Renal pelvis (tissue), 12 donors: Measurements from ENCODE around the gene USP17L19. TPM values are rescaled to one million over a fixed set of nuclear protein-coding genes. Genes with fewer than 3 reads are reported as not detected.
"Not testable (repeated sequence)": the region's sequence is repeated elsewhere in the genome, so short reads cannot be mapped to it uniquely, and the experiment has no call there.

Experiments used
- DNase-seq: peaks from one replicate; pipeline ENCODE4 v3.0.0-alpha.2; 2013
- long read RNA-seq, 16 experiments: transcript quantifications; one replicate each; lab custom pipeline, GENCODE V29; 2026
- polyA plus RNA-seq, 3 donors: library from polyadenylated mRNA; unstranded; fragments of 120-200 nt; gene quantifications; one replicate each; pipeline ENCODE4 v1.2.1, GENCODE V29; 2013; ENCODE audit not compliant: insufficient read length in 3 of 3

Gene USP17L19
- polyA plus RNA-seq, result not detected
- long read RNA-seq, donor 1, result 0 reads
- long read RNA-seq, donor 2, result 0 reads
- long read RNA-seq, donor 3, result 0 reads
- long read RNA-seq, donor 4, result 0 reads
- long read RNA-seq, donor 5, result 0 reads
- long read RNA-seq, donor 6, result 0 reads
- long read RNA-seq, donor 7, result 0 reads
- long read RNA-seq, donor 8, result 0 reads
- long read RNA-seq, donor 9, result 0 reads
- long read RNA-seq, donor 10, result 0 reads
- long read RNA-seq, donor 11, result 0 reads
- long read RNA-seq, donor 12, result 0 reads
- long read RNA-seq, donor 13, result 0 reads
- long read RNA-seq, donor 14, result 0 reads
- long read RNA-seq, donor 15, result 0 reads
- long read RNA-seq, donor 16, result 0 reads

- not testable (repeated sequence) for DNase-seq
Observed at GRCh38 chr4:9253078-9253477, at the start of gene USP17L19. Gene USP17L19 (plus strand): TSS chr4:9253378. CDS start chr4:9253378, 0 bp downstream.

GRCh38 chr4:9210357-9210756 is 42.8 kb upstream of the USP17L19 start, which contains the start of gene USP17L10:
Gene USP17L10 (plus strand): TSS chr4:9210657. CDS start chr4:9210657, 0 bp downstream.
- DNase-seq, result not testable (repeated sequence)

GRCh38 chr4:9214701-9215100 is 38.5 kb upstream of the USP17L19 start:
- DNase-seq, result not testable (repeated sequence)

- DNase-seq, result not testable (repeated sequence)
Observed at GRCh38 chr4:9215105-9215504, 38.1 kb upstream of the USP17L19 start, which contains the start of gene USP17L11. Gene USP17L11 (plus strand): TSS chr4:9215405. CDS start chr4:9215405, 0 bp downstream.

- not testable (repeated sequence) for DNase-seq
Observed at GRCh38 chr4:9219852-9220251, 33.3 kb upstream of the USP17L19 start, which contains the start of gene USP17L12. Gene USP17L12 (plus strand): TSS chr4:9220152. CDS start chr4:9220152, 0 bp downstream.

GRCh38 chr4:9224596-9224995 is 28.6 kb upstream of the USP17L19 start, which contains the start of gene USP17L13:
Gene USP17L13 (plus strand): TSS chr4:9224896. CDS start chr4:9224896, 0 bp downstream.
- DNase-seq, result not testable (repeated sequence)

- not testable (repeated sequence) for DNase-seq
Observed at GRCh38 chr4:9230249-9230648, 22.9 kb upstream of the USP17L19 start.

GRCh38 chr4:9234085-9234484 is 19.1 kb upstream of the USP17L19 start, which contains the start of gene USP17L15:
Gene USP17L15 (plus strand): TSS chr4:9234385. CDS start chr4:9234385, 0 bp downstream.
- DNase-seq, result not testable (repeated sequence)

GRCh38 chr4:9238461-9238860 is 14.7 kb upstream of the USP17L19 start:
- not testable (repeated sequence) for DNase-seq

- DNase-seq, result not testable (repeated sequence)
Observed at GRCh38 chr4:9243579-9243978, 9.6 kb upstream of the USP17L19 start, which contains the start of gene USP17L17. Gene USP17L17 (plus strand): TSS chr4:9243879. CDS start chr4:9243879, 0 bp downstream.

- DNase-seq, result not testable (repeated sequence)
Observed at GRCh38 chr4:9247953-9248680, 5.1 kb upstream of the USP17L19 start, which contains the start of gene USP17L18. Gene USP17L18 (plus strand): TSS chr4:9248630. CDS start chr4:9248630, 0 bp downstream.

- not testable (repeated sequence) for DNase-seq
Observed at GRCh38 chr4:9257824-9258223, 4.6 kb downstream of the USP17L19 start, which contains the start of gene USP17L20. Gene USP17L20 (plus strand): TSS chr4:9258124. CDS start chr4:9258124, 0 bp downstream.

GRCh38 chr4:9262572-9262971 is 9.4 kb downstream of the USP17L19 start, which contains the start of gene USP17L21:
Gene USP17L21 (plus strand): TSS chr4:9262872. CDS start chr4:9262872, 0 bp downstream.
- DNase-seq, result not testable (repeated sequence)

- not testable (repeated sequence) for DNase-seq
Observed at GRCh38 chr4:9267319-9267718, 14.1 kb downstream of the USP17L19 start, which contains the start of gene USP17L22. Gene USP17L22 (plus strand): TSS chr4:9267619. CDS start chr4:9267619, 0 bp downstream.

GRCh38 chr4:9271719-9272118 is 18.5 kb downstream of the USP17L19 start:
- not testable (repeated sequence) for DNase-seq

Other genes with a start within 250 kb of the USP17L19 start
- under 1 TPM in 1 of 3 donors, not detected in 2; 0.13 TPM for gene FAM90A26, start 83.0 kb upstream of the USP17L19 start, polyA plus RNA-seq
- gene USP17L10, start 42.7 kb upstream of the USP17L19 start, polyA plus RNA-seq, result not detected
- gene USP17L11, start 38.0 kb upstream of the USP17L19 start, polyA plus RNA-seq, result not detected
- not detected for gene USP17L12, start 33.2 kb upstream of the USP17L19 start, polyA plus RNA-seq
- not detected for gene USP17L13, start 28.5 kb upstream of the USP17L19 start, polyA plus RNA-seq
- not detected for gene USP17L15, start 19.0 kb upstream of the USP17L19 start, polyA plus RNA-seq
- not detected for gene USP17L17, start 9.5 kb upstream of the USP17L19 start, polyA plus RNA-seq
- not detected for gene USP17L18, start 4.7 kb upstream of the USP17L19 start, polyA plus RNA-seq
- not detected for gene USP17L20, start 4.7 kb downstream of the USP17L19 start, polyA plus RNA-seq
- not detected for gene USP17L21, start 9.5 kb downstream of the USP17L19 start, polyA plus RNA-seq
- gene USP17L22, start 14.2 kb downstream of the USP17L19 start, polyA plus RNA-seq, result not detected
- not detected for gene USP17L24, start 71.8 kb downstream of the USP17L19 start, polyA plus RNA-seq
- not detected for gene USP17L25, start 76.5 kb downstream of the USP17L19 start, polyA plus RNA-seq
- not detected for gene USP17L26, start 81.3 kb downstream of the USP17L19 start, polyA plus RNA-seq
- not detected for gene USP17L5, start 86.0 kb downstream of the USP17L19 start, polyA plus RNA-seq
- not detected for gene USP17L27, start 90.8 kb downstream of the USP17L19 start, polyA plus RNA-seq
- not detected for gene USP17L28, start 95.5 kb downstream of the USP17L19 start, polyA plus RNA-seq
- gene USP17L29, start 100.3 kb downstream of the USP17L19 start, polyA plus RNA-seq, result not detected
- gene USP17L30, start 109.8 kb downstream of the USP17L19 start, polyA plus RNA-seq, result not detected
- gene DEFB131A, start 191.0 kb downstream of the USP17L19 start, polyA plus RNA-seq, result not detected